Gastrocnemius medialis (tissue), 4 donors: ENCODE data around the gene THEM5.

ENCODE experiments used
- CTCF ChIP-seq, 5 experiments: fragments of 450-650 bp in 3 of 5; fragments of 200-600 bp in 2 of 5; sonication (generic) in 2 of 5; IDR thresholded peaks in 4 of 5; conservative IDR thresholded peaks in 1 of 5; 1 replicate in 4 of 5; 2 replicates in 1 of 5; pipeline ENCODE4 v1.5.1; 2016 to 2019; ENCODE audit warnings: antibody characterized with exemption in 5 of 5, mild to moderate bottlenecking in 3 of 5, moderate library complexity in 3 of 5
- POLR2A ChIP-seq, 2 donors: fragments of 450-650 bp; IDR thresholded peaks; one replicate each; pipeline ENCODE4 v1.6.1; 2017; ENCODE audit warnings: antibody characterized with exemption in 2 of 2, mild to moderate bottlenecking in 2 of 2, moderate library complexity in 2 of 2

- TF ChIP-seq POLR2A (IDR thresholded peaks at IDR 0.05) (no peak), CTCF (IDR thresholded peaks at IDR 0.05 in 4 of 5, conservative IDR thresholded peaks at IDR 0.05 in 1 of 5) (no peak)
These were observed 24.6 kb downstream of the THEM5 start for GRCh38 chr1:151828921-151829320.
